Lower lobe of right lung (tissue), 2 donors: ENCODE measurements around the gene MTHFD1L. TPM values are rescaled to one million over a fixed set of nuclear protein-coding genes. Genes with fewer than 3 reads are reported as not detected.
"Not testable (repeated sequence)": the region's sequence is repeated elsewhere in the genome, so short reads cannot be mapped to it uniquely, and the experiment has no call there.

Experiments used
- ATAC-seq, 2 donors: fragments of 200-7000 bp; cut with Tn5 transposase; one replicate each; pipeline ENCODE4 v1.9.1; 2020 to 2022; ENCODE audit warnings: mild to moderate bottlenecking in 2 of 2, moderate library complexity in 2 of 2
- DNase-seq: peaks from one replicate; pipeline ENCODE4 v3.0.0-alpha.2; 2020
- H3K27ac ChIP-seq: fragments of 200-600 bp; one replicate; pipeline ENCODE4 v1.8.0; 2022
- H3K27me3 ChIP-seq: fragments of 200-600 bp; one replicate; pipeline ENCODE4 v1.8.0; 2022; ENCODE audit warnings: low read depth
- H3K36me3 ChIP-seq: fragments of 200-600 bp; one replicate; pipeline ENCODE4 v1.8.0; 2022; ENCODE audit warnings: mild to moderate bottlenecking
- H3K4me1 ChIP-seq: fragments of 200-600 bp; one replicate; pipeline ENCODE4 v1.8.0; 2022
- H3K4me3 ChIP-seq: fragments of 200-600 bp; one replicate; pipeline ENCODE4 v1.8.0; 2022; ENCODE audit warnings: mild to moderate bottlenecking
- H3K9me3 ChIP-seq: fragments of 200-600 bp; one replicate; pipeline ENCODE4 v1.8.0; 2022
- CTCF ChIP-seq: fragments of 200-600 bp; IDR thresholded peaks from one replicate; pipeline ENCODE4 v1.8.0; 2022; ENCODE audit warnings: antibody characterized with exemption, mild to moderate bottlenecking
- intact Hi-C: fragments of 100-400 bp; cut with DNase I; formaldehyde crosslinking; loops from one replicate; pipeline ENCODE4 v1.11.0; 2022
- total RNA-seq: library from RNA; stranded (reverse); fragmentation: NEBNext Ultra II Directional; extraction: Animal tissue kit (Norgen Biotek cat#: 25700); gene quantifications from one replicate; pipeline ENCODE4 v1.2.1, GENCODE V29; 2021
- donor health status: DM: no; HTN: yes; CAD: no; lungs with severe emphysema.

Gene MTHFD1L
- total RNA-seq, 1 donor from 2014 or later, result 22.1 TPM

GRCh38 chr6:151078655-151079054 lies 213.2 kb downstream of the MTHFD1L start:
- Histone ChIP-seq H3K4me3 (no peak overlapping the region), H3K4me1 (no peaks in the 10 kb centered on the region), H3K9me3 (no peaks in the 10 kb centered on the region), H3K27ac (no peak overlapping the region), H3K27me3 (no peaks in the 10 kb centered on the region), H3K36me3 (no peaks in the 10 kb centered on the region)
- DNase-seq (no peak), ATAC-seq (no peak)
- intact Hi-C loops, result no loop called here
- TF ChIP-seq CTCF, result no peak

DNA sequence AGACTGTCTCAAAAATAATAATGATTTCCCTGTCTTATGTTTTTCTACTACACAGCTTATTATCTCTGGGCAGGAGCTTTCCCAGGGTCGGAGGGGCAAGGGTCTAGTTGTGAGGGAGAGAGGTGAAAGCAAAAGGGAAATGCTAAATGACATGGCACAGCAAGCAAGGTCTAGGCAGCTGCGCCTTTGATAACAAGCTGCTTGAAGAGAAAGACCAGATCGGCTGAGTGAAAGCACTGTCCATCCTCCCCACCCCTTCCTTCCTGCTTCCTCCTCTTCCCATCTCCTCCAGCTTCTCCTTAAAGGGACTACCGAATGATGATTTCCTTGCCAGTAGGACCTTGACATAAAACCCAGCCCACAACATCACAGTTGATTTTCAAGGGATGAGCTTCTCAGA lies 216.2 kb downstream of the MTHFD1L start:
- H3K9me3 ChIP-seq, result no peaks in the 10 kb centered on the region
- H3K27ac ChIP-seq, result no peak overlapping the region
- H3K36me3 ChIP-seq, result no peaks in the 10 kb centered on the region
- no peak for TF ChIP-seq CTCF
- DNase-seq, result no peak
- H3K4me3 ChIP-seq, result no peak overlapping the region
- intact Hi-C loops, result no loop called here
- H3K27me3 ChIP-seq, result no peaks in the 10 kb centered on the region
- H3K4me1 ChIP-seq, result no peaks in the 10 kb centered on the region
- ATAC-seq, result no peak

DNA sequence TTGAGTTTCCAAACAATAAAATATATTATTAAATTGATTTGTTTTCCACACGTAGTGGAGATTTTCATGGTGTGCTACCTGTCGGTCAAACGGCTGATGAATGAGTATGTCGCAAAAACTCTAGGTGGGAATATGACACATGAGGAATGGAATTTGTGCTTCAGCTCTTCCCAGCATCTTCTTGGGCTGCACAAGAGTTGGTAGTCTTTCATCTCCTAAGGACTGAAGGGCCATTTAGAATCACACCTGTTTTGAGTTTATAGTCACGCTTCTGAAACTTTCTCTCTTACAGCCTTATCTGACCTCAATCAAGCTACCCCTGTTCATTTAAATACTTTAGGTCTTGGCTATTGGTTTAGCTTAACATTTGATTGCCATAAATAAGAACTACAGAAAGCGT lies 216.6 kb downstream of the MTHFD1L start:
- ATAC-seq (no peak), DNase-seq (no peak)
- intact Hi-C loops, result no loop called here
- no peak for TF ChIP-seq CTCF
- Histone ChIP-seq H3K4me1 (no peaks in the 10 kb centered on the region), H3K27me3 (no peaks in the 10 kb centered on the region), H3K4me3 (no peak overlapping the region), H3K27ac (no peak overlapping the region), H3K9me3 (no peaks in the 10 kb centered on the region), H3K36me3 (no peaks in the 10 kb centered on the region)

GRCh38 chr6:151084275-151084674 lies 218.8 kb downstream of the MTHFD1L start:
- intact Hi-C loops, result no loop called here
- TF ChIP-seq CTCF, result no peak
- H3K4me1 ChIP-seq, result no peaks in the 10 kb centered on the region
- ATAC-seq (no peak), DNase-seq (no peak)
- H3K27me3 ChIP-seq, result no peaks in the 10 kb centered on the region
- no peak overlapping the region for H3K27ac ChIP-seq
- H3K9me3 ChIP-seq, result no peaks in the 10 kb centered on the region
- no peaks in the 10 kb centered on the region for H3K36me3 ChIP-seq
- no peak overlapping the region for H3K4me3 ChIP-seq

- H3K27ac ChIP-seq, H3K36me3 ChIP-seq, H3K27me3 ChIP-seq, intact Hi-C loops, H3K4me1 ChIP-seq, DNase-seq, H3K4me3 ChIP-seq, H3K9me3 ChIP-seq, ATAC-seq: not testable (repeated sequence)
Measured at GRCh38 chr6:151087055-151087454, 221.6 kb downstream of the MTHFD1L start.

GRCh38 chr6:151087861-151088598 lies 222.5 kb downstream of the MTHFD1L start:
- Histone ChIP-seq H3K36me3 (peaks cover 3% of the 10 kb centered on the region), H3K27me3 (no peaks in the 10 kb centered on the region), H3K4me3 (no peak overlapping the region), H3K27ac (peak overlapping the region; percentile 36), H3K4me1 (no peaks in the 10 kb centered on the region), H3K9me3 (no peaks in the 10 kb centered on the region)
- ATAC-seq (no peak), DNase-seq (no peak)
- no peak for TF ChIP-seq CTCF
- intact Hi-C loops, result no loop called here
